Activated CD4-positive, alpha-beta memory T cell treated with anti-CD3 and anti-CD28 coated beads for 36 hours (primary cell): ENCODE results near the gene TMED4. TPM values are rescaled to one million over a fixed set of nuclear protein-coding genes. Genes with fewer than 3 reads are reported as not detected.

Source experiments
- CTCF ChIA-PET: fragments of 350-600 bp; sonication (Branson Sonifier 250); formaldehyde crosslinking; loops from one replicate; lab custom pipeline; 2021; ENCODE audit warnings: antibody characterized with exemption, inconsistent platforms; lab: Charles Lee
- POLR2A ChIA-PET: fragments of 350-600 bp; sonication (Branson Sonifier 250); formaldehyde crosslinking; loops from one replicate; lab custom pipeline; 2021; ENCODE audit warnings: antibody characterized with exemption; lab: Charles Lee
- DNase-seq: peaks from one replicate; pipeline ENCODE4 v3.0.0-alpha.2; 2020
- H3K27ac Mint-ChIP-seq: one replicate; pipeline ENCODE4 v1.8.0; 2021; ENCODE audit warnings: mixed read lengths
- H3K27me3 Mint-ChIP-seq: one replicate; pipeline ENCODE4 v1.8.0; 2021; ENCODE audit warnings: mixed read lengths
- H3K36me3 Mint-ChIP-seq: one replicate; pipeline ENCODE4 v1.8.0; 2021; ENCODE audit warnings: mixed read lengths
- H3K4me1 Mint-ChIP-seq: one replicate; pipeline ENCODE4 v1.8.0; 2021; ENCODE audit warnings: low read depth, mixed read lengths
- H3K4me3 Mint-ChIP-seq: one replicate; pipeline ENCODE4 v1.8.0; 2021; ENCODE audit warnings: mild to moderate bottlenecking, mixed read lengths
- H3K9me3 Mint-ChIP-seq: one replicate; pipeline ENCODE4 v1.8.0; 2021; ENCODE audit warnings: mixed read lengths
- intact Hi-C: fragments of 100-400 bp; cut with micrococcal nuclease; formaldehyde crosslinking; loops from one replicate; pipeline ENCODE4 v1.15.1; 2023
- total RNA-seq, 2 experiments: library from RNA; stranded (reverse); gene quantifications; one replicate each; pipeline ENCODE4 v1.2.3, GENCODE V29; 2021

Gene TMED4
- 10 to 100 TPM; 74.8 to 79.1 TPM for total RNA-seq

DNA sequence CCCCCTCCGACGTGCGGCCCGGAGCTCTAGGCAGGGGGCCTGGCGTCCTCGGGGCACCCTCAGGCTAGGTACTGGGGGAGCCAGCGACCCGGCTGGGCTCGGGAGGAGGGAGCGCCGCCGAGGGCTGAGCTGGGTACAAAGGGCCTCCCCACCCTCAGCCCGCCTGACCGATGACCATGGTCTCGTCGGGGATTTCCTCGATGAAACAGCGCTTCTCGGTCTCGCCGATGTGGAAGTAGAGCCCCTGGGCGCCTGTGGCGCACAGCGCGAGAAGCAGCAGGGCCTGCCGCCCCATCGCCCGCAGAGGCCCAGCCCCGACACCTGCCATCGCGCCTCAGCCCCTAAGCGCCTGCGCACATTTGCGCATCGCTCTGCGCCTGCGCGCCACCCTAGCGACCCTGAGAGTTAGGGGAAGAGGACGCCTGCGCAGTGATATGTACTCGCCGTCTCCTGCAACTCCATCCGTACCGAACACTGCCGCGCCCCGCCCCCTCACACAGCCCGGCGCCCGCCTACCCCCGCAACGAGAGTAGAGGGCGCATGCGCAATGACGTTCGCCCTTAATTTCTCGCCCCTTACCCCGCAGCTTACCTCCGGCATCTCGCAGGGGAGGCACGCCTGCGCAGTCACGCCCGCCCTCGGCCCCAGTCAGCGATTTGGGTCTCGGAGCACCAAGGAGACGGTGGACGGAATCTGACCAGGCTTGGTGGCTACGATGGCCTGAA is at the start of gene TMED4:
Gene TMED4 (minus strand): TSS at position 353 of the 725 bp plus-strand sequence. CDS start 25 bp downstream, at position 328.
- CTCF ChIA-PET: interaction anchor here (0.7 to 3.0 kb wide), 5 partner anchors 17 to 339 kb away, joined by 3 to 17 read pairs (median 3); partner anchors contain the start of gene H2AZ2
- Mint-ChIP-seq H3K27ac (peak within 1 kb of the TSS; percentile 91), H3K4me1 (peaks cover 29% of the 10 kb centered on the region), H3K27me3 (peaks cover 3% of the 10 kb centered on the region), H3K36me3 (peaks cover 36% of the 10 kb centered on the region), H3K9me3 (no peaks in the 10 kb centered on the region), H3K4me3 (peak within 1 kb of the TSS; percentile 91)
- DNase-seq: peak; percentile 100
- POLR2A ChIA-PET: interaction anchor here (0.6 to 2.9 kb wide), 20 partner anchors 9 to 530 kb away, joined by 3 to 27 read pairs (median 4); partner anchors contain the start of genes DDX56, H2AZ2, OGDH and PPIA
- intact Hi-C loops: loop anchor here (1.0 to 2.0 kb wide), 8 partner anchors 8 to 529 kb away; partner anchors contain the start of genes H2AZ2, OGDH, PPIA and PURB

DNA sequence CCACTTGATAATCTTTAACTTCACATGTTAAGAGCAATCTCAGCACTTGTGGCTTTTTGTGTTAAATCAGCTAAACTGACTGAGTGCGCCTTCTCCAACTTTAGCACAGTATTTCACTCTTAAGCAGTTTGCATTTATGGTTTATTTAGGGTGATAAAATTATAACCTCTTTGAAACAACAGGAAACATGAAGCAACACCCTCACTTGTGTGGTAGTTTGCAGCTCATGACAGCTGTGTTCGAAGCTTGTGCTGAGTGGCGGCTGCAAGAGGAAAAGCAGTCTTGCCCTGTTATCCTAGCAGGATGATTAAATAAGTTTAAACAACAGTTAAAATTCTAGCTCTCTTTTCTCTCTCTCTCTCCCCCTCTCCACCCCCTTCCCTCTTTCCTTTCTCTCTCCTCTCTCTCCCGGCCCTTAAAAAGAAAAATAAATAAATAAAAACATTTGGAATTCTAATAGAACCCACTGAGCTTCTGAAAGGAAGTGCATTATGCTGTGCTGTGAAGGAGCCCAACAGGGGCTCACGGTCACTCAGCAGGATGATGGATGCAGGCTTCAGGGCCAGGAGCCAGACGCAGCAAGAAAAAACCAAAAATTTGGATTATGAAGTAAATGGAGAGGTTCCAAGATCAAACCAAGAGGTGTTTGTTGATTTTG is 49.6 kb upstream of the TMED4 start:
- intact Hi-C loops: loop anchor here (5.0 to 10.0 kb wide), 2 partner anchors 346 to 393 kb away; partner anchors contain the start of gene MYO1G
- peak; percentile 49 for DNase-seq
- H3K27me3 Mint-ChIP-seq: no peaks in the 10 kb centered on the region
- H3K4me3 Mint-ChIP-seq: peak overlapping the region; percentile 37
- no peaks in the 10 kb centered on the region for H3K9me3 Mint-ChIP-seq
- H3K36me3 Mint-ChIP-seq: peaks cover 29% of the 10 kb centered on the region
- peaks cover 80% of the 10 kb centered on the region for H3K4me1 Mint-ChIP-seq
- ChIA-PET POLR2A (interaction anchor here (0.7 to 5.2 kb wide), 3 partner anchors 10 to 24 kb away, joined by 5 to 43 read pairs (median 5); partner anchors contain the start of gene OGDH), CTCF (interaction anchor here (0.8 to 1.2 kb wide), 2 partner anchors 24 to 25 kb away, joined by 3 to 4 read pairs; partner anchors contain the start of gene OGDH)
- H3K27ac Mint-ChIP-seq: peak overlapping the region; percentile 96

DNA sequence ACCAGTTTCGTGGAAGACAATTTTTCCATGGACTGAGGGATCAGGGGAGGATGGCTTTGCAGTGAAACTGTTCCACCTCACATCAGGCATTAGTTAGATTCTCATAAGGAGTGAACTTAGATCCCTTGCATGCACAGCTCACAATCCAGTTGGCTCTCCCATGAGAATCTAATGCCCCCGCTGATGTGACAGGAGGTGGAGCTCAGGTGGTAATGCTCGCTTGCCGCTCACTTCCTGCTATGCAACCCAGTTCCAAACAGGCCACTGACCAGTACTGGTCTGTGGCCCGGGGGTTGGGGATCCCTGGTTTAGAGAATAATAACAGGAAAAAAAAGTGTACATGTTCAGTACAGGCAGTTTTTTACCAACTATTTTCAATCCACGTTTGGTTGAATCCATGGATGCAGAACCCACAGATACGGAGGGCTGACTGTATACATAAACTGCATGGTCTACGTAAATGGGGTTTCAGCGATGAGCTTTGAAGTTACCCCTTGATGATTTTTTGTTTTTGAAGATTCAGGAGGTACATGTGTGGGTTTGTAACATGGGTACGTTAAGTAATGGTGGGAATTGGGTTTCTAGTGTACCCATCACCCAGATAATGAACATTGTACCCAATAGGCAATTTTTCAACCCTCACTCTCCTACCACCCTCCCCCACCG is 48.9 kb upstream of the TMED4 start:
- Mint-ChIP-seq H3K4me1 (peaks cover 80% of the 10 kb centered on the region), H3K27ac (peak overlapping the region; percentile 96), H3K4me3 (no peak overlapping the region), H3K36me3 (peaks cover 31% of the 10 kb centered on the region), H3K9me3 (no peaks in the 10 kb centered on the region), H3K27me3 (no peaks in the 10 kb centered on the region)
- POLR2A ChIA-PET: interaction anchor here (0.6 to 5.2 kb wide), 3 partner anchors 8 to 24 kb away, joined by 3 to 43 read pairs (median 5); partner anchors contain the start of gene OGDH
- DNase-seq: peak; percentile 25
- CTCF ChIA-PET: interaction anchor here (0.8 to 1.2 kb wide), 2 partner anchors 24 to 25 kb away, joined by 3 to 4 read pairs; partner anchors contain the start of gene OGDH
- intact Hi-C loops: loop anchor here (5.0 to 10.0 kb wide), 2 partner anchors 346 to 394 kb away; partner anchors contain the start of gene MYO1G

DNA sequence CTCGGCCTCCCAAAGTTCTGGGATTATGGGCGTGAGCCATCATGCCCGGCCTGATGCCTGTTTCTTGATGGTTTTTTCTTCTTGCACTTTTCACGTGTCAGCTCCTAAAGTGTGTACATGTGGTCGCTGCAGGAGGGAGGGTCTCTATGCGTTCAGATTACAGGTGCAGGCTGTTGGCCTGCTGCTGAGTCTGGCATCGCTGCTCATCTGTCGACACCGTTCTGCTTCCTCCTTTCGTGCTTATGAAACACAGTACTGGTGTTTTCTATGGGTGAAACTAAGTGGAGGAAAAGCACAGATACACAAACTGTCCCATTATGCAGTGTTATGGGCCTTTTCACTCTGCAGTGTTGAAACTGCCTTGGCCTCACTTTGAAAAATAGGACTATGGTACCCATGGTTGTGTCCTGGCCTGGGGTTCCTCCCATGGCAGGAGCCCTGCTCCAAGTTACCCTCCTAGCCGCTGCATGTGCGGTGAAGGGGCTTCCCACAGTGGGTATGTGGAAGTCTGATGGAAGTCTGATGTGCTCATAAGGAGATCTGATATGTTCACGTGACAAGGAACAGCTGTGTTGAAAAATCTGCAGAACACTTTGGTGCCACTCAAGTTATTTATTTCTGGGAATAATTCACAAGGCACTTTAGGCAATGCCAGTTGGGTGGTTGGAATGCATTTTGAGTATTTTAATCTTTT is 47.9 kb upstream of the TMED4 start:
- Mint-ChIP-seq H3K4me3 (no peak overlapping the region), H3K36me3 (peaks cover 36% of the 10 kb centered on the region), H3K27me3 (no peaks in the 10 kb centered on the region), H3K4me1 (peaks cover 80% of the 10 kb centered on the region), H3K27ac (peak overlapping the region; percentile 84), H3K9me3 (no peaks in the 10 kb centered on the region)
- ChIA-PET POLR2A (interaction anchor here (0.6 to 5.2 kb wide), 3 partner anchors 8 to 23 kb away, joined by 3 to 43 read pairs (median 9); partner anchors contain the start of gene OGDH), CTCF (interaction anchor here (0.9 to 1.2 kb wide), 2 partner anchors 8 to 23 kb away, joined by 3 to 4 read pairs; partner anchors contain the start of gene OGDH)
- no peak for DNase-seq
- intact Hi-C loops: loop anchor here (5.0 to 10.0 kb wide), 2 partner anchors 347 to 395 kb away; partner anchors contain the start of gene MYO1G

DNA sequence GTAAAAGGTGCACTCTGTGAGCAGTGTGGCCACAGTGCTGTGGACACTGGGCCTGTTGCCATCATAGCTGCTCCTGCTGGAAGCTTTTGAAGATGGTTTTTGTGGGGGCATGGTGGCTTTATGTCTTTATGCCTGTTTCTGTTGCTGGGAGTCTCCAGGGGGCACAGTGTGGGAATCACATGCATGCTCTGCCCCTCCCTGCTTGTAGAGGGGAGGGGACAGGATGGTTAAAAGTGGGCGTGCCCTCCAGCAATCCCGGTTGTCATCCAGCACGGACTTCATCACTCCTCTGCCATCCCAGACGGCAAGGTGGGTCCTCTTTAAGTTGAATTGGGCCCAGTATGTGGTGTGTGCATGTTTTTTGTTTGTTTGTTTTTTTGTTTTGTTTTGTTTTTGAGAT is 44.6 kb upstream of the TMED4 start:
- Mint-ChIP-seq H3K27me3 (no peaks in the 10 kb centered on the region), H3K36me3 (peaks cover 39% of the 10 kb centered on the region), H3K4me1 (peaks cover 81% of the 10 kb centered on the region), H3K9me3 (no peaks in the 10 kb centered on the region), H3K4me3 (no peak overlapping the region), H3K27ac (peak overlapping the region; percentile 13)
- POLR2A ChIA-PET: no interaction called here
- CTCF ChIA-PET: no interaction called here
- intact Hi-C loops: no loop called here
- DNase-seq: no peak

DNA sequence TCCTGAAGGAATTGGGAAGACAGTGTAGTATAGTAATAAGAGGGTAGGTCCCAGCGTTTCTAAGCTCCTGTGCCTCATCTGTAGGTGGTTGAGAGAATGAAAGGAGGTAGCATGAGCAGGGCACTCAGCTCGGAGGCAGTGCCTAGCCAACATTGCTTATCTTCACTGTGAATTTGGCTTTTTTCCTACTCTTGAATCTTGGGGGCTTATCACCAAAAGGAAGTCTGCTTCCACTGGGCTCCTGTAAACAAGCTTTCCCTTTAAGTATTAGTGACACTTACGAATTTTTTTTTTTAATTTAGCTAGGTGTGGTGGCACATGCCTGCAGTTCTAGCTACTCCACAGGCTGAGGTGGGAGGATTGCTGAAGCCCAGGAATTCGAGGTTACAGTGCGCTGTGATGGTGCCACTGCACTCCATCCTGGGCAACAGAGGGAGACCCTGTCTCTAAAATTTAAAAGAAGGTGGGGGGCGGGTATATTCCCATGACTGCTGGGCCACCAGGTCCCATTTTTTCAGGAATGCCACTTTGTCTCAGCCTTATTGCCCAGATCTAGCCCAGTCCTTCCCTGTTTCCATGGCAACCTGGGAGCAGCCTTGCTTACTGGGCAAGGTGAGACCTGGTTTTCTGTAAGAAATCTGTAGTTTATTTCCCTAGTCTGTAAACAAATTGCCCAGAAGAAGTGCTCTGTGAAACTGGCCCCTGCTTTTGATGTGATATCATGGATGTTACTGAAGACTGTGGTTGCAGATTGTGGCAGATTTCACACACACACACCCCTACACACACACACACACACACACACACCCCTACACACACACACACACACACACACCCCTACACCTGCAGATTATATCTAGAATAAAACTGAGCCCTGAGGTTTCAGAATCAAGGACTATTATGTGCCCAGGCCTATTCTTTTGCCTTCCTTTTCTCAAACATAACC is 43.8 kb upstream of the TMED4 start:
- intact Hi-C loops: no loop called here
- peak overlapping the region; percentile 93 for H3K27ac Mint-ChIP-seq
- H3K4me3 Mint-ChIP-seq: no peak overlapping the region
- peaks cover 38% of the 10 kb centered on the region for H3K36me3 Mint-ChIP-seq
- DNase-seq: no peak
- POLR2A ChIA-PET: interaction anchor here (2.5 to 4.0 kb wide), 3 partner anchors 7 to 19 kb away, joined by 15 to 30 read pairs (median 20); partner anchors contain the start of gene OGDH
- H3K9me3 Mint-ChIP-seq: no peaks in the 10 kb centered on the region
- H3K27me3 Mint-ChIP-seq: no peaks in the 10 kb centered on the region
- CTCF ChIA-PET: interaction anchor here (0.6 to 1.6 kb wide), 2 partner anchors 11 to 261 kb away, joined by 3 to 4 read pairs; no protein-coding TSS in a partner anchor
- H3K4me1 Mint-ChIP-seq: peaks cover 81% of the 10 kb centered on the region

DNA sequence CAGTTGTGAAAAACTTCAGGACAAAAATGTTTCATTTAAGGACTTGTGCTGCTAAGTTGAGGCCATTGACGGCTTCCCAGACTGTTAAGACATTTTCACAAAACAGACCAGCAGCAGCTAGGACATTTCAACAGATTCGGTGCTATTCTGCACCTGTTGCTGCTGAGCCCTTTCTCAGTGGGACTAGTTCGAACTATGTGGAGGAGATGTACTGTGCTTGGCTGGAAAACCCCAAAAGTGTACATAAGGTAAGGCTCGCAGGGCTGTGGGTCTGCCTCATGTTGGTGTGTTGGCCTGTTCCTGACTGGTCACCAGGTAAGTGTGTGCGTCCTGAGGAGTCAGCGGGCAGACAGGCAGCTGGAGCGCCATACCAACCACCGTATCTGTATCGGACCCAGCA is 42.3 kb upstream of the TMED4 start:
- CTCF ChIA-PET: interaction anchor here (0.9 to 1.6 kb wide), 3 partner anchors 9 to 18 kb away, joined by 4 to 10 read pairs (median 4); partner anchors contain the start of gene OGDH
- H3K27me3 Mint-ChIP-seq: no peaks in the 10 kb centered on the region
- POLR2A ChIA-PET: interaction anchor here (1.2 to 4.0 kb wide), 7 partner anchors 9 to 173 kb away, joined by 3 to 30 read pairs (median 7); partner anchors contain the start of genes DDX56, OGDH and ZMIZ2
- no peaks in the 10 kb centered on the region for H3K9me3 Mint-ChIP-seq
- peaks cover 31% of the 10 kb centered on the region for H3K36me3 Mint-ChIP-seq
- peaks cover 80% of the 10 kb centered on the region for H3K4me1 Mint-ChIP-seq
- DNase-seq: no peak
- H3K4me3 Mint-ChIP-seq: peak overlapping the region; percentile 37
- intact Hi-C loops: loop anchor here (1.0 kb wide), 2 partner anchors 9 to 14 kb away; no protein-coding TSS in a partner anchor
- peak overlapping the region; percentile 93 for H3K27ac Mint-ChIP-seq

DNA sequence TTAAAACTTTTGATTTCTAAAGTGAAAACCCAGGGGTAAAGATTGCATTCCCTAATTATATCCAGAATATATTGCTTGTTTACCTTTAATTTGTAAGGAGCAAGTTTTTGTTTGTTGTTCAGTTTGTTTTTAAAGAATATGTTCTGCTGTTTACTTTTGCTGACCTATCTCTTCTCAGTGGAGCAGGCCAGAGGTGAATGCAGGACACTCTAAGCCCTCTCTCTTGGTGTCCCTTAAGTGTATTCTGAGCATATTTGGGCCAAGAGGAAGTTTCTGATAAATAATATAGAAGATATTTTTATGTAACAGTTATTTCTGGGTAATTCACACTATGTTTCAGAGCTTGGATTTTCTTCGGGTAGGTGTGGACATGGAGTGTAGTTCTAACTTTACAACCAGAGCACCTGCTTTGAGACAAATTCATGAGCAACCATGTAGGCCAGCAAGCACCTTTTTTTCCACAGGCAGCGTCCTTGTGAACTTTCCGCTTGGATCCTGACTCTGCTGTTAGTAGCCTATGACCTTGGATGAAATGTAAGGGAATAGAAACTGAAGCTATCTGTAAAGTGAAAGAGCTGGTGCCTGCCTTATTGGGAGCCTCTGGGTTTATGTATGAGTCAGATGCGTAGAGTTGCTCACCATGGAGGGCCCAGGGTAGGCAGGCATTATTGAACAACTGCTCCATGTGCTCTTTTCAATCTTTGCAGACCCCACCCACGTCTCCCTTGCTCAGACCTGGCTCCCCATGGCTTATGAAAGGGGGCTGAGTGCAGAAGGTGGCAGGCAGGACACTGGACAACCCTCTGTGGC is 40.5 kb upstream of the TMED4 start:
- no peaks in the 10 kb centered on the region for H3K9me3 Mint-ChIP-seq
- intact Hi-C loops: no loop called here
- H3K27me3 Mint-ChIP-seq: no peaks in the 10 kb centered on the region
- ChIA-PET CTCF (interaction anchor here (0.5 to 2.8 kb wide), 6 partner anchors 14 to 235 kb away, joined by 3 to 11 read pairs (median 4); no protein-coding TSS in a partner anchor), POLR2A (interaction anchor here (1.0 to 4.0 kb wide), 5 partner anchors 9 to 175 kb away, joined by 5 to 30 read pairs (median 10); partner anchors contain the start of gene OGDH)
- peak overlapping the region; percentile 69 for H3K4me3 Mint-ChIP-seq
- H3K36me3 Mint-ChIP-seq: peaks cover 31% of the 10 kb centered on the region
- peak overlapping the region; percentile 93 for H3K27ac Mint-ChIP-seq
- DNase-seq: peak; percentile 74
- peaks cover 92% of the 10 kb centered on the region for H3K4me1 Mint-ChIP-seq

DNA sequence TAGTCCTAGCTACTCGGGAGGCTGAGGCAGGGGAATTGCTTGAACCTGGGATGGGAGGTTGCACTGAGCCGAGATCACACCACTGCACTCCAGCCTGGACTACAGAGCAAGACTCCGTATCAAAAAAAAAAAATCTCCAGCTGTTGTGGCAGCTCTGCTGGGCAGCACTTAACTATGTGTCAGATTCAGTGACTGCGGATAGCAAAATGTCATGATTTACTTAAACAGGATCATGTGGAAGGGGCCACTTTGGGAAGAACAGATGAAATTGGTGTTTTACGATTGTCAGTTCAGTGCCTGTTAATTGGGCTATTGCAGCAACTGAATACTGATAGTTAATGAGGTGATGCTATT is 39.7 kb upstream of the TMED4 start:
- H3K36me3 Mint-ChIP-seq: peaks cover 30% of the 10 kb centered on the region
- H3K4me3 Mint-ChIP-seq: no peak overlapping the region
- no peak for DNase-seq
- H3K9me3 Mint-ChIP-seq: no peaks in the 10 kb centered on the region
- H3K27ac Mint-ChIP-seq: peak overlapping the region; percentile 93
- intact Hi-C loops: no loop called here
- CTCF ChIA-PET: interaction anchor here (2.8 kb wide), 1 partner anchor 17 kb away, joined by 11 read pairs; no protein-coding TSS in a partner anchor
- H3K27me3 Mint-ChIP-seq: no peaks in the 10 kb centered on the region
- H3K4me1 Mint-ChIP-seq: peaks cover 98% of the 10 kb centered on the region
- POLR2A ChIA-PET: interaction anchor here (1.0 to 2.3 kb wide), 3 partner anchors 10 to 176 kb away, joined by 5 to 10 read pairs (median 6); no protein-coding TSS in a partner anchor
